H54 (cell line): ENCODE data around the gene C2orf92.
"Not testable (repeated sequence)": the region's sequence is repeated elsewhere in the genome, so short reads cannot be mapped to it uniquely, and the experiment has no call there.

ENCODE experiments used
- DNase-seq: peaks from one replicate; pipeline ENCODE4 v3.0.0; 2011; ENCODE audit warnings: low spot score, mixed read lengths; ENCODE audit not compliant: insufficient read length
- FAIRE-seq: peaks from 3 replicates; lab custom pipeline; 2011; peaks lifted over from hg19 to GRCh38; lab: Jason Lieb, UNC
- POLR2A ChIP-seq: IDR thresholded peaks from 2 replicates; pipeline ENCODE4 v1.6.1; 2011; ENCODE audit warnings: low read depth, mild to moderate bottlenecking, low read length

The C2orf92 gene

DNA sequence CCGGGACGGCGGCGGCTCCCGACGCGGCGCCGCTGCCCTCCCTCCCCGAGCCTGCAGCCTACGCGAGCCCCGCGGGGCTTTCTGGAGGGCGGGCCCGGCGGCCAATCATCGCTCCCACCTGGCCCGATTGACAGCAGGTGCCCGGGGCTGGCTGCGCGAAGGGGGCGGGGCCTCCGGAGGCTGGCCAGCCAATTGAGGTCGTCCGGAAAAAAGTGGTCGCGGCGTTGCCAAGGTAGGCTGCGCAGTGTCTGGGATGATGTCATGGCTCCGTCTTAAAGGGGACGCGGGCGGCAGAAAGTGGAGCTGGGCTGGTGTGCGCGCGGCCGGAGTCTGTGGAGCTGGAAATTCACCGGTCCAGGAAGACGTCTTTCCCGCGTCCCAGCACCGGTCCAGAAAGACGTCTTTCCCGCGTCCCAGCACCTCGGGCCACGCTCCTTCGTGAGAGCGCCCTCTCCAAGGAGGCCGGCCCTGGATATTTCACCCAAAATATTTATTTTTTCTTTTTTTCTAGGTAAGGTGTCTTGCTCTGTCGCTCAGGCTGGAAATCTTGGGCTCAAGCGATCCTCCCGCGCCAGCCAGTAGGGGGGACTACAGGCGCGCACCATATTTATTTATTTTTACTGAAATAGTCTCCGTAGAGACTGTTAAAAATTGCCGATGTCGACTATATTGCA is 5.4 kb upstream of the C2orf92 start, which contains the start of gene ACTR1B:
TSS of gene ACTR1B (minus strand) at position 83 of the 674 bp plus-strand sequence. CDS start 154 bp downstream, outside the sequence.
- peak; percentile 88 for DNase-seq
- FAIRE-seq, result peak; percentile 80

DNA sequence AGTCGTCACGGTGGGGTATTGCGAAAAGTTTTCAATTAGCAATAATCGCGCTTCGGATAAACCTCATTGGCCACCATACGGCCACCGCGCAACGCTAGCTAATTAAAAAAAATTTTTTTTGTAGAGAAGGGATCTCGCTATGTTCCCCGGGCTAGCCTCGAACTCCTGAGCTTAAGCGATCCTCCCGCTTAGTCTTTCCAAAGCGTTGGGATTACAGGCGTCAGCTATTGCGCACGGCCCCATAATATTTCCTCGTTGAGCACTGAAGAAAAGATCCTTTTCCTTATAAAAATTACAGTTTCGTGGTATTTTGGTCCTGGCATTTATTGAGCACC is 4.9 kb upstream of the C2orf92 start:
- FAIRE-seq (no peak), DNase-seq (no peak)
- no peak for TF ChIP-seq POLR2A

More for the DNA sequence above, 5.4 kb upstream of the C2orf92 start, which contains the start of gene ACTR1B:
- peak; percentile 45; the same call in 1 of the 2 replicates for TF ChIP-seq POLR2A

DNA sequence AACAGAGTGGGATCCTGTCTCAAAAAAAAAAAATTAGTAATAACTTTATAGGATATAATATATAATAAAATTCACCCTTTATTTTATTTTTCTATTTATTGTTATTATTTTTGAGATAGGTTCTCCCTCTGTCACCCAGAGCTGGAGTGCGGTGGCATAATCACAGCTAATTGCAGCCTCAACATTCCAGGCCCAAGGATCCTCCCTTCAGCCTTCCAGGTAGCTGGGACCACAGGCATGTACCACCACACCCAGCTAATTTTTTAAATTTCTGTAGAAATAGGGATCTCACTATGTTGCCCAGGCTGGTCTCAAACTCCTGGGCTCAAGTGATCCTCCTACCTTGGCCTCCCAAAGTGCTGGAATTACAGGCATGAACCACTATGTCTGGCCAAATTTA is 958 bp downstream of the C2orf92 start:
- FAIRE-seq, result no peak
- TF ChIP-seq POLR2A, result no peak
- DNase-seq, result no peak

DNA sequence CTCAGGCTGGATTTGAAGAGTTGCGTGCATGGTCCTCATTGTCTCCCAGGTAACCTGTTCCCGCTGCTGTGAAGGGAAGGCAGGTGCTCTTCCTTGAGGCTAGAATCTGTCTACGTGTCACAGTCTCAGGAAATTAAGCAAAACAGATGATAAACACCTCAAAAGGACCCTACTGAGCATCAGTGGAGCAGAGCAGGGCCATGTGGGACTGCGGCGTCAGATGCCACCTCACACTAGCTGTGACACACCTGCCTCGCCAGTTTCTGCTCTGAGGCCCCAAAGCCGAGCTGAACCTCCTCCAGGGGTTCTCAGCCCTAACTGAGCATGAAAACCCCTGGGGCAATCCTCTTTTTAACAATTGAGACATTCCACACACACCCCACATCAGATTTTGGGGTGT is 2.0 kb downstream of the C2orf92 start:
- no peak for FAIRE-seq
- no peak for TF ChIP-seq POLR2A

DNA sequence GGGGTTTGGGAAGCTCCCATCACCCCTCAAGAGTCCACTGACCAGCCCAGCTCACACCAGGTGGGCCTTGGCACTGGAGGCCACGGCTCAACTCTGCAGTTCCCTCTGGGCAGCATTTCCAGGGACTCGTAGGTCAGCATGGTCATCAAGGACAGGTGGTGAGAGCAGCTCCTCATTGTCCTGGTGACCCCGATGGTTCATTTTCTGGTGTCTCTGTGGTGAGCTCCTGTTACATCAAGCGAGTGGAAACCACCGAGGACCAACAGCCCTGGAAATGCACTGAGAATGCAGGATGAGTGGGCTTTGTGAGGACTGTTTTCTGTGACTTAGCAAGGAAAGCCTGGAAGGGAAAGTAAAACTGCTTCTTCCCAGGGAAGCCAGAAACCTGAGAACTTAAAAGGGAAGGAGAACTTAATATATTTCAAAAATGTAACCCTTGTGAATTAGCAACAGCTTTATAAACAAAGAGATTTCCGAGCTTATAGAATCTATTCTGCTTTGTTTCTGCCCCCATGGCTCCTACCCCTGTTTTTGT is 3.2 kb downstream of the C2orf92 start:
- not testable (repeated sequence) for FAIRE-seq, DNase-seq

More for the DNA sequence above, 2.0 kb downstream of the C2orf92 start:
- no peak for DNase-seq

DNA sequence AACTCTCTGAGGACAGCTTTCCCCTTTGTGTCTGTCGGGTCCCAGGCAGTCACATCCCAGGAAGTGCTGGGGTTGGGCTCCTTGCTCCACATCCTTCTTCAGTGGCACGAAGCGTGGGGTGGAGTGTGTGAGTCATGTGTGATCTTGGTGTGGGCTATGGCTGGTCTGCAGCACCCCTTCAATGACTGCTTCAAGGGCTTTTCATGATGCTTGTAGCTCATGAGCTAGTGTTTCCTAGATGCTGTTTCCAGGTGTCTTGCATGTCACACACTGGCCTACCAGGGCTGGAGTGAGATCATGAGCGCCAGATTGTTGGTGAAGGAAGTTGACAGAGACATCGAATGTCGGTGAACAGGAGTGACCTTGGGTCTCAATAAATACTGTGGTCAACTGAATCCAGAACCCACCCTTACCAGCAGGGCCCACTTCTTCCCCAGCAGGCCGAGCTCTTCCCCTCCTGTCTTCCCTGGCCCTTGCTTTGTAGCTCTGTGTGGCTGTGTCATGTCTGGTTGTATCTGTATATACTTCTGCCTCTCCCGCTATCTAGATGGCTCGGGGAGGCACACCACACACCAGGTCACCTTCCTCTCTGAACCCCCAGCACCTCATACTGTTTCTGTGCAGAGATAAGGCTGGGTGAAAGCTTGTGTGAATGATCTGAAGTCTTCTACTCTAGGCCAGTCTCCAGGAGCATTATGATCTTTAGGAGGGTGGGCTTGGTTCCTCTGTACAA is 3.8 kb downstream of the C2orf92 start:
- DNase-seq (no peak), FAIRE-seq (no peak)
- no peak for TF ChIP-seq POLR2A

DNA sequence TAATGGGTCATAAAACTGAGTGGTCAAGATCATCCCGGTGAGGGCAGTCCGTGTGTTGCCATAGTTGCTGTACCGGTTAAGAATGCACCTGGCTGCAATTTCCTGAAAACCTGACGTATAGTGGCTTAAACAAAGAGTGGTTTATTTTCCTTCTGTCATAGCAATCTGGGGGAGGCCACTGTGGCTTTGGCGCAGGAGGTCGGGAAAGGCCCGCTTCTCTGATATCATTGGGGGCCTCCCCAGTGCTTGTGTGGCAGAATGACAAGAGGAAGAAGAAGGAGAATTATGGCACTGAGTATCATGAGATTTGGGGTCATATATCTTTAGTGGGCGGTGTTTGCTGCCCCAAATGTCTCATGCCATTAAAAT is 4.4 kb downstream of the C2orf92 start:
- FAIRE-seq (no peak), DNase-seq (no peak)
- no peak for TF ChIP-seq POLR2A

DNA sequence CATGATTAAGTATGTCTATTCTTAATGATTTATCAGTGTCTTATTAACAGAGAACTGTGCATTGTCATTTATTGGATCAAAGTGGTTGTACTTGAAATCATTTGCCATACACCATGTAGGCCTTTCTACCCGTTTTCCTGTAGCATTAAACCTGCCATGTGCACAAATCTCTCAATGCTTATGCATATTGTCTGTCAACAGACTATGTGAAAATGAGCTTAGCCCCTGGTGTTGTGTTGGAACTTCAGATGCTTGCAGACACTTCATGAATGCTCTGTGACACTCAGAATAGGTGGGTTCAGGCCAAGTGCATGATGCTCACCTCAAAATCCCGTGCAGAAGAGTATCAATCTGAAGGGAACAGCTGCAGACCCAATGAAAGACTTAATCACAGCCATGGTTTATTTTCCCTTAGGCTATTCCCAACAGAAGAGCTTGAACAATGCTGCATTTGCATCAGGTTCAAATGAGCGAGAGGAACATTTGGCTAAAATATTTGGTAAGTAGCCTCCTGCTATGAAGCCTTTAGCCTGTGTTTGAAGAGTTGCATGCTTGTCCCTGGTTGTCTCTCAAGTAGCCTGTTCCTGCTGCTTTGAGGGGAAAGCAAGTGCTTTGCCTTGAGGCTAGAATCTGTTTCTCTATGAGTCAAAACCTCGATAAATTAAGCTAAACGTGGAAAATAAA is 6.1 kb downstream of the C2orf92 start:
- DNase-seq (no peak), FAIRE-seq (no peak)
- no peak for TF ChIP-seq POLR2A

DNA sequence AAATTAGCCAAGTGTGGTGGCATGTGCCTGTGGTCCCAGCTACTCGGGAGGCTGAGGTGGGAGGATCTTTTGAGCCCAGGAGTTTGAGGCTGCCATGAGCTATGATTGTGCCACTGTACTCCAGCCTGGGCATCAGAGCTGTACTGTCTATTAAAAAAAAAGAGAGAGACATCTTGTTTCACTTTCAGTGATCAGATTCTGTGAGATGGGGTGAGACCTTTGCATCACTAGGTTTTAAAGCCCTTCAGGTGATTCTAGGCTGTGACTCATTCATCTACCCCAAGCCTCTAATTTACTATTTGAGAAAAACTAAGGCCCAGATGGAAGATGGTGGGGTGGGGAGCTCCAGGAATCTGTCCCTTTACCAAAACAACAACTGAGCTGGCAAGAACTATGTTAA is 7.1 kb downstream of the C2orf92 start:
- DNase-seq, result no peak
- FAIRE-seq, result no peak
- TF ChIP-seq POLR2A, result no peak

DNA sequence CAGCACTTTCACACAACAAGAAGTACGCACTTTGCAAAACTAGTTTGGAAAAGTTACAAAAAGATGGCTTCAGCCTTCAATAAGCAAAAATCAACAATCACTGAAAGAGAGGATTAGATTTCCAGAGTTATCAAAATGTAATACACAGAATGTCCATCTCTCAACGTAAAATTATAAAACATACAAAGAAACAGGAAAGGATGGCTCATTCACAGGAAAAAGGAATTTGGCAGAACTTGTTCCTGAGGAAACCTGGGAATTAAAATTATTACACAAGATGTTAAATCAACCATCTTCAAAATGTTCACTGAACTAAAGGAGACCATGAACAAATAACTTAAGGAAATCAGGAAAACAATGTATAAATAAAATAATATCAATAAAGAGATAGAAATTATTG is 8.0 kb downstream of the C2orf92 start:
- DNase-seq (no peak), FAIRE-seq (no peak)
- TF ChIP-seq POLR2A, result no peak

DNA sequence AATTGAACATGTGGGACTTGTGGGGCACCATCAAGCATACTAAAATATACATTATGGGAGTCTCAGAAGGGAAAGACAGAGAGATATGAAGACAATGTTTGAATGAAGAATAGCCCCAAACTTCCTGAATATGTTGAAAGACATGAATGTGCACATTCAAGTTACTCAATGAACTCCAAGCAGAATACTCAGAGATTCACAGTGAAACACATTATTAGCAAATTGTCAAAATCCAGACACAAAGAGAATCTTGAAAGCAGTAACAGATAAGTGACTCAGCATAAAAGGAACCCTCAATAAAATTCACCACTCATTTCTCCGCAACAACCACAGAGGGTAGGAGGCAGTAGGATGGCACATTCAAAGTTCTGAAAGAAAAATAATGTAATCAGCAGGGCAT is 8.8 kb downstream of the C2orf92 start:
- TF ChIP-seq POLR2A, result no peak
- no peak for FAIRE-seq
- DNase-seq, result no peak

DNA sequence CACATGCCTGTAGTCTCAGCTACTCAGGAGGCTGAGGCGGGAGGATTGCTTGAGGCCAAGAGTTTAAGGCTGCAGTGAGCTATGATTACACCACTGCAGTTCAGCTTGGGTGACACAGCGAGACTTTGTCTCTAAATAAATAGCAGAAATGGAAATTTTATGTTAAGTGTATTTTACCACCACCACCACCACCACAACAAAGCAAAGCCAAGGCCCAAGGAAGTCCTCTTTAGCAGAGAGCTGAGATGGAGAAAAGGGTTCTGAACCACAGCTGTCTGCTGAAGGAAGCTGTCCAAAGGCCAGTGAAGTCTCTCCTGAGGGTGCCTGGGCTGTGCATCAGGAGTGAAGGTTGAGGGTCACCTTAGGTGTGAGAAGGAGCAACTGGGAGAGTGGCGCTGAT is 17.7 kb downstream of the C2orf92 start:
- DNase-seq, FAIRE-seq: not testable (repeated sequence)

DNA sequence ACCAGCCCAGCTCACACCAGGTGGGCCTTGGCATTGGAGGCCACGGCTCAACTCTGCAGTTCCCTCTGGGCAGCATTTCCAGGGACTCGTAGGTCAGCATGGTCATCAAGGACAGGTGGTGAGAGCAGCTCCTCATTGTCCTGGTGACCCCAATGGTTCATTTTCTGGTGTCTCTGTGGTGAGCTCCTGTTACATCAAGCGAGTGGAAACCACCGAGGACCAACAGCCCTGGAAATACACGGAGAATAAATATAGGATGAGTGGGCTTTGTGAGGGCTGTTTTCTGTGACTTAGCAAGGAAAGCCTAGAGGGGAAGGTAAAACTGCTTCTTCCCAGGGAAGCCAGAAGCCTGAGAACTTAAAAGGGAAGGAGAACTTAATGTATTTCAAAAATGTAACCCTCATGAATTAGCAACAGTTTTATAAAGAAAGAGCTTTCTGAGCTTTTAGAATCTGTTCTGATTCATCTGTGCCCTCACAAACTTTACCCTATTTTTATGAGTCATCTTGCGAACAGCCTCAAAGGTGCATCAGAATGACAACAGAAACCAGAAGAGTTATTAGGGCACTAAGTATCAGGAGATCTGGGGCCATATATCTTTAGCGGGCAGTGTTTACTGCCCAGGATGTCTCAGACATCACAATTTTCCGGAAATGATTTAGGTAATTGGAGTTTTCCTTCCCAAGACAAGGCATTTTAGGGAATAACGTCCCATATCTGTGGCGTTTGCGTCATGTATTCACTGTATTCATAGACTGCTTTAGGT is 18.7 kb downstream of the C2orf92 start:
- FAIRE-seq (no peak), DNase-seq (no peak)
- TF ChIP-seq POLR2A, result no peak

DNA sequence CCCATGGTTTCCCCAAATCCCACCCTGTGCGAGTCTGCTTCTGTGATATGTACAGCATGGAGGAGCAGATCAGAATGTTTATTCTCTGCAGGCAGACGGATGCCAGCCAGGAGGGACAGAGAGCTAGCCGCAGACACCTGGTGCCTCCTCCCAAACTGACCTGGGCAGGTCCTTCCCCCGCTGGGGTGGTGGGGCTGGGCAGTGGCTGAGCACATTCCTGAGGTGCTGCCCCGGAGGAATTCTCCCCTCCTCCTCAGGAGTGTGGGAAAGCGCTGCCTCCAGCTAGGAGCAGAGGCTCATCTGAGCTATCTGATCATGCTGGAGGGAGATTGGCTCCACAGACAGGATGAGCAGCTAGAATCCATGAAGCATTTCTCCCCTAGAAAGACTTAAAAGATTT is 21.7 kb downstream of the C2orf92 start:
- TF ChIP-seq POLR2A, result no peak
- FAIRE-seq, result no peak
- DNase-seq, result no peak
